Right forelimb (tissue), 1 donor: ENCODE data around the gene TMEM88.

Experiments
- DNase-seq: peaks from one replicate; pipeline ENCODE4 v3.0.0-alpha.2; 2018

TMEM88 gene

GRCh38 chr17:7886227-7887037, 31.6 kb downstream of the TMEM88 start:
- peak; percentile 73 for DNase-seq

GRCh38 chr17:7887038-7887481, 32.2 kb downstream of the TMEM88 start:
- no peak for DNase-seq

GRCh38 chr17:7887482-7888183, 32.8 kb downstream of the TMEM88 start:
- DNase-seq = peak; percentile 96

- peak; percentile 46 for DNase-seq
Observed at GRCh38 chr17:7888184-7888920, 33.5 kb downstream of the TMEM88 start, which contains the start of gene CHD3. Gene CHD3, plus strand, starts transcription at chr17:7888789. Its CDS starts 212 bp downstream, at chr17:7889001.

DNA sequence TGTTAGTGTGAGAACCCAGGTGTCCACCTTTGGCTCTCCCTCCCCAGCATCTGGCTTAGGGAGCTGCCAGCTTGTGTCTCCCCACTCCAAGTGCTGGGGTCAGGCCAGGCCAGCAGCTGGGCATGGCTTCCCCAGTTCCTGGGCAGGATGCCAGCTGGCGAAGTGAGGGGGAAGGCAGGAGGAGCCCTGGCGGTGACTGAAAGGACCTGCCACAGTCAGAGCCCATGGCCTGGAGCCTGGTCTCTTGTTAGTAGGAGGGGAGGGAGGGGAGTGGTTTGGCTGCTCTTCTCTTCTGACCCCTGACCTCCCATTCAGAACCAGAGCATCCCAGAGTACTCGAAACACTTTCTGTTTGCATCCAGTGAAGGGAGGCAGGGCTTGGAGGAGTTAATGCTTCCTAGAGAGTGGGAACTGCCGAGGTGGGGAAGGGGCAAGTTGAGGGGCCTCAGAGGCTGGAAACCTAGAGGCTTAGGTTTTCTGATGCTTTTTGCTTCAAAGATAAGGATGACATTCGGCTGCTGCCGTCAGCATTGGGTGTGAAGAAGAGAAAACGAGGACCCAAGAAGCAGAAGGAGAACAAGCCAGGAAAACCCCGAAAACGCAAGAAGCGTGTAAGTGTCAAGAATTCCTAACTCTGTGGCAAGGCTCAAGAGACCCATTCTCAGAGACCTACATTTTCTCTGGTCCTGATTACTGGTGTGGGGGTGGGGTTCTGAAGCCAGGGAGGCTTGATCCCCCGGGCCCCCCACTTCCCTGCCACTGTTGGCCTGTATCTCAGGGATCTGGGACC, 34.5 kb downstream of the TMEM88 start:
- peak; percentile 94 for DNase-seq

DNA sequence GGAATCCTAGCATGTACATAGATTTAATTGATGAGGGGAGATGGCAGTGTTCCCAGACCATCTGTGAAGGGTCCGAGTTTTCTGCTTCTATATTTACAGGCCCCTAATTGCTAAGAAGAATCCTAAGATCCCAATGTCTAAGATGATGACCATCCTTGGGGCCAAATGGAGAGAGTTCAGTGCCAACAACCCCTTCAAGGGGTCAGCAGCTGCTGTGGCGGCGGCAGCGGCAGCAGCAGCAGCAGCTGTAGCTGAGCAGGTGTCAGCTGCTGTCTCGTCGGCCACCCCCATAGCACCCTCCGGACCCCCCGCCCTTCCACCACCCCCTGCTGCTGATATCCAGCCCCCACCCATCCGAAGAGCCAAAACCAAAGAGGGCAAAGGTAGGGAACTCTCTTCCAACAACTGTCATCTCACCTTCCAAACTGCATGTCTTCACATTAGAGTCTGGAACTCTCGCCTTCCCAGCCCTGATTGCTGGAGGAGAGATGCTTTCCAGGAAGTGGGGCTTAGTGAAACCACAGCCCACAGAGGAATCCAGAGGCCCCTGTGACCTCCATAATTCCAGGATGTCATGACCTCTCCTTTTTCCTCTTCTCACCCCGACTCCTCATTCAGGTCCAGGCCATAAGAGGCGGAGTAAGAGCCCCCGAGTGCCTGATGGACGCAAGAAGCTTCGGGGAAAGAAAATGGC, 38.5 kb downstream of the TMEM88 start:
- DNase-seq = no peak

DNA sequence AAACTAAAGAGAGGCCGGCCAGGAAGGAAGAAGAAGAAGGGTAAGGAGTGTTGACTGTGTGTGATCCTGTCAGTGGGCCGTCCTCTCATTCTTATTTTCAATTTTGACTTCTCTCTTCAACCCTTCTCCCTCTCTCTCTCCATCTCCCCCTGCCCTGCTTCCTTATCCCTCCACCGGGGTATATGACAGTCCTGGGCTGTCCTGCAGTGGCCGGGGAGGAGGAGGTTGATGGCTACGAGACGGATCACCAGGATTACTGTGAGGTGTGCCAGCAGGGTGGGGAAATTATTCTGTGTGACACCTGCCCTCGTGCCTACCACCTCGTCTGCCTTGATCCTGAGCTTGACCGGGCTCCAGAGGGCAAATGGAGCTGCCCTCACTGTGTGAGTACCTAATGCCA, 39.4 kb downstream of the TMEM88 start:
- no peak for DNase-seq

GRCh38 chr17:7894866-7895265, 40.0 kb downstream of the TMEM88 start:
- DNase-seq = no peak

DNA sequence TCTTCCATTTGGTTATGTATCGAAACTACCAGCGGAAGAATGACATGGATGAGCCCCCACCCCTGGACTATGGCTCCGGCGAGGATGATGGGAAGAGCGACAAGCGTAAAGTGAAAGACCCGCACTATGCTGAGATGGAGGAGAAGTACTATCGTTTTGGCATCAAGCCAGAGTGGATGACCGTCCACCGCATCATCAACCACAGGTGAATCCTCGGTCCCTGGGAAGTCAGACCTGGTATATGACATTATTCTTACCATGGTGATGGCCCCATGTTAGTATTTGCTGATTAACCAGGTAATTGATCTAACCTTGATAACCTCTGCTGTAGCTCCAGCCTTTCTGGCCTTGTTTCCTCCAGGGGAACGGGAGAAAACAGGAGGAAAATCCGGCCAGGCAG, 42.2 kb downstream of the TMEM88 start:
- DNase-seq = peak; percentile 25

- peak; percentile 44 for DNase-seq
Observed at GRCh38 chr17:7897773-7898172, 42.9 kb downstream of the TMEM88 start.

GRCh38 chr17:7903154-7904103, 48.6 kb downstream of the TMEM88 start:
- DNase-seq = no peak
